Ovary (tissue), 9 donors: Measurements from ENCODE around the gene ROCK1. TPM values are rescaled to one million over a fixed set of nuclear protein-coding genes. Genes with fewer than 3 reads are reported as not detected.

Experiments
- DNase-seq, 5 donors: peaks; one replicate each; pipeline ENCODE4 v3.0.0-alpha.2; 2019 to 2020
- H3K27ac ChIP-seq, 2 donors: fragments of 200-600 bp; one replicate each; pipeline versions ENCODE4 v1.5.1 to v1.8.0; 2019 to 2022
- H3K27me3 ChIP-seq: fragments of 200-600 bp; one replicate; pipeline ENCODE4 v1.8.0; 2022
- H3K36me3 ChIP-seq: fragments of 200-600 bp; sonication (generic); one replicate; pipeline ENCODE4 v1.5.1; 2019
- H3K4me1 ChIP-seq: one replicate; pipeline ENCODE4 v1.8.1; 2013; ENCODE audit warnings: mild to moderate bottlenecking, moderate library complexity; ENCODE audit not compliant: insufficient read depth
- H3K4me3 ChIP-seq: fragments of 200-600 bp; sonication (generic); one replicate; pipeline ENCODE4 v1.5.1; 2017
- H3K9me3 ChIP-seq, 2 donors: fragments of 200-600 bp in 1 of 2; sonication (generic) in 1 of 2; one replicate each; pipeline versions ENCODE4 v1.5.1 to v1.8.1; 2013 to 2019; ENCODE audit warnings: mild to moderate bottlenecking in 1 of 2, moderate library complexity in 1 of 2
- CTCF ChIP-seq, 3 donors: fragments of 450-650 bp in 2 of 3; fragments of 200-600 bp in 1 of 3; IDR thresholded peaks; one replicate each; pipeline versions ENCODE4 v1.5.1 to v1.8.0; 2016 to 2022; ENCODE audit warnings: antibody characterized with exemption in 3 of 3, mild to moderate bottlenecking in 1 of 3
- EP300 ChIP-seq: sonication (generic); formaldehyde crosslinking; IDR thresholded peaks from one replicate; pipeline ENCODE4 v1.6.1; 2017; ENCODE audit warnings: antibody characterized with exemption
- POLR2A ChIP-seq: fragments of 450-650 bp; IDR thresholded peaks from one replicate; pipeline ENCODE4 v1.6.1; 2017; ENCODE audit warnings: antibody characterized with exemption, mild to moderate bottlenecking, moderate library complexity
- WGBS, 3 donors: extraction: QIAGEN DNeasy Blood & Tissue Kit in 1 of 3; methylation state at CpG; one replicate each; pipeline versions ENCODE4 v1.1.5 to v1.1.7; 2013 to 2017; 5-methylcytosine and 5-hydroxymethylcytosine counted together
- intact Hi-C, 4 donors: fragments of 100-400 bp; cut with DNase I; formaldehyde crosslinking; loops; one replicate each; pipeline versions ENCODE4 v1.11.0 to v1.15.1; 2022 to 2023
- polyA plus RNA-seq, 2 donors: library from polyadenylated mRNA; stranded (reverse); fragments of 200-250 nt in 1 of 2; fragments of 350-450 nt in 1 of 2; fragmentation: Illumina TruSeq in 1 of 2; extraction: RNeasy Lipid Tissue Mini Kit (QIAGEN cat#74804) in 1 of 2; gene quantifications; one replicate each; pipeline ENCODE4 v1.2.3, GENCODE V29; 2013 to 2014
- total RNA-seq, 7 donors: library from RNA; depleted of rRNA in 2 of 7; stranded (reverse); fragments of >200 nt in 2 of 7; fragmentation: NEBNext Ultra II Directional in 3 of 7; extraction: Animal tissue kit (Norgen Biotek cat#: 25700) in 3 of 7; gene quantifications; one replicate each; pipeline versions ENCODE4 v1.1.0 to v1.2.4, GENCODE V29; 2016 to 2023
- donor health status: DM: no; HTN: no; CAD: no; lungs with moderate emphysema.
- donor health status: DM: no; HTN: no; CAD: no.
- donor health status: Bipolar disorder and iron deficiency.
- donor health status: DM: yes; HTN: yes; CAD: no.
- donor health status: DM: no; HTN: no; CAD: no.
- donor health status: DM: yes; HTN: yes; CAD: no.

The ROCK1 gene
- total and polyA plus RNA-seq, 9 donors = 18.3 to 47.7 (median 43.0) TPM

GRCh38 chr18:21100678-21101077 is 10.9 kb downstream of the ROCK1 start:
- H3K4me3 ChIP-seq = no peak overlapping the region
- no peaks in the 10 kb centered on the region for H3K27me3 ChIP-seq
- TF ChIP-seq EP300 (no peak), CTCF (IDR thresholded peaks at IDR 0.05) (no peak), POLR2A (no peak)
- no peak for DNase-seq
- no peak overlapping the region for H3K27ac ChIP-seq
- 67 to 74% (median 72%) methylated on average over 2 of the region's 2 CpGs for WGBS, 3 donors
- peaks cover 1% of the 10 kb centered on the region for H3K4me1 ChIP-seq
- intact Hi-C loops = loop anchor here in 2 of 4 donors (10.0 kb wide), 2 partner anchors 46 to 56 kb away; no protein-coding TSS in a partner anchor
- H3K9me3 ChIP-seq = no peaks in the 10 kb centered on the region
- no peaks in the 10 kb centered on the region for H3K36me3 ChIP-seq

GRCh38 chr18:21100146-21100545 is 11.5 kb downstream of the ROCK1 start:
- DNase-seq = no peak
- intact Hi-C loops = loop anchor here in 2 of 4 donors (10.0 kb wide), 2 partner anchors 45 to 55 kb away; no protein-coding TSS in a partner anchor
- Histone ChIP-seq H3K9me3 (no peaks in the 10 kb centered on the region), H3K4me1 (peaks cover 1% of the 10 kb centered on the region), H3K36me3 (no peaks in the 10 kb centered on the region), H3K27me3 (no peaks in the 10 kb centered on the region), H3K27ac (no peak overlapping the region), H3K4me3 (no peak overlapping the region)
- no peak for TF ChIP-seq POLR2A
- no peak for TF ChIP-seq EP300
- no peak for TF ChIP-seq CTCF (IDR thresholded peaks at IDR 0.05)

- no peak overlapping the region for H3K27ac ChIP-seq
- no peaks in the 10 kb centered on the region for H3K27me3 ChIP-seq
- no peak overlapping the region for H3K4me3 ChIP-seq
- DNase-seq = no peak
- no peak for TF ChIP-seq POLR2A
- TF ChIP-seq EP300 = no peak
- TF ChIP-seq CTCF (IDR thresholded peaks at IDR 0.05) = no peak
- no peaks in the 10 kb centered on the region for H3K36me3 ChIP-seq
- H3K9me3 ChIP-seq = no peaks in the 10 kb centered on the region
- intact Hi-C loops = loop anchor here in 1 of 4 donors (10.0 kb wide), 1 partner anchor 85 kb away; no protein-coding TSS in a partner anchor
- peaks cover 1% of the 10 kb centered on the region for H3K4me1 ChIP-seq
- WGBS, 3 donors = 91 to 94% (median 92%) methylated on average over 9 of the region's 9 CpGs
These were observed 12.2 kb downstream of the ROCK1 start for GRCh38 chr18:21099442-21099841.

- no peak overlapping the region for H3K27ac ChIP-seq
- TF ChIP-seq EP300 (no peak), CTCF (IDR thresholded peaks at IDR 0.05) (no peak), POLR2A (no peak)
- H3K9me3 ChIP-seq = no peaks in the 10 kb centered on the region
- intact Hi-C loops = loop anchor here in 1 of 4 donors (10.0 kb wide), 1 partner anchor 82 kb away; no protein-coding TSS in a partner anchor
- no peak for DNase-seq
- peaks cover 4% of the 10 kb centered on the region for H3K4me1 ChIP-seq
- no peaks in the 10 kb centered on the region for H3K36me3 ChIP-seq
- H3K4me3 ChIP-seq = no peak overlapping the region
- whole genome bisulfite sequencing, 3 donors = 89 to 97% (median 93%) methylated on average over 2 of the region's 2 CpGs
- H3K27me3 ChIP-seq = no peaks in the 10 kb centered on the region
These were observed 14.9 kb downstream of the ROCK1 start for GRCh38 chr18:21096760-21097159.
